G401.6 (cell line): ENCODE measurements around the gene MAPK8IP3.

Source experiments
- FAIRE-seq: peaks from 2 replicates; lab custom pipeline; 2012; peaks lifted over from hg19 to GRCh38; lab: Jason Lieb, UNC

MAPK8IP3 gene

DNA sequence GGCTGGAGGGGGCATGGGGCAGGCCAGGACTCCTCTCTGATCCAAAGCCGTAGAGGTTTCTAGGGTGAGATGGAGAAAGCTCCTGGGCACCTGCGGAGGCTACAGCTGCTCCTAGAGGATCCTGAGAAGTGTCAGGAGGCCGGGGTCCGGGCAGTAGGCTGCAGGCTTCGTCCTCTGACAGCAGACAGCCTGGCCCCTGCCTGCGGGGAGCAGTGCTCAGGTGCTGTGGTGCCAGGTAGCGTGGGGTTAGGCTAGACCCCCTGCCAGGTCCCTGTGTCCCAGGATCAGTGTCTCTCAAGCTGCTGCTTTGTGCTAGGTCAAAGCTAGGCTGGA, 68.4 kb downstream of the MAPK8IP3 start:
- no peak for FAIRE-seq

DNA sequence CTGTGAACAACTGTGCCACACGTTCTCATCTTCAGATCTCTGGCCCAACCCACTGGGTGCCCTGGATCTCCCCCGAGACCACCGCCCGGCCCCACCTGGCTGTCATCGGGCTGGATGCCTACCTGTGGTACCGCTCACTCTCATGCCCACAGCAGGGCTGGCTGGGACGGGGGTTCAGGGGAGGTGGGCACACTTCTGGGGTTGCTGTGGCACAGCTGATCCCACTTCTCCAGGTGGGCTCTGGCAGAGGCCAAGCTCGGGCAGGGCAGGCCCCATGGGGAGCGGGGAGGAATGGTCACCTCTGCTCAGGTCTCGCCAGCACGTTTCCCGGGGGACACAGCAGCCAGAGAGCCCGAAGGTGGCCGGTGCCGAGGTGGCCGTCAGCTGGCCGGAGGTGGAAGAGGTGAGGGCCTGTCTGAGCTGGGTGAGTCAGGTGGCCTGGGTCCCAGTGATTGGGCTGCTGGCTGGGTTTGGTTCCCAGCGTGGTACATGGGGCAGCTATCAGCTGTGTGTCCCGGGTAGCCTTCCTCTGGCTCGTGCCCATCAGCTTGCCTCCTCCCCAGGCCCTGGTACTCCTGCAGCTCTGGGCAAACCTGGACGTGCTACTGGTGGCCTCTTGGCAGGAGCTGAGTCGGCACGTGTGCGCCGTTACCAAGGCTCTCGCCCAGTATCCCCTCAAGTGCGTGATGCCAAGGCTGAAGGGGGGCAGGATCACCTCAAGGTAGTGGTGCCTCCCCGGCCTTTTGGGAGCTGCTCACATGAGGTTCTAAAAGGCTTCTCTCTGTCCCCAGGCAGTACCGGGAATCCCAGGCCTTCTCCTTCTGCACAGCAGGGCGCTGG, 69.2 kb downstream of the MAPK8IP3 start:
- FAIRE-seq = no peak

DNA sequence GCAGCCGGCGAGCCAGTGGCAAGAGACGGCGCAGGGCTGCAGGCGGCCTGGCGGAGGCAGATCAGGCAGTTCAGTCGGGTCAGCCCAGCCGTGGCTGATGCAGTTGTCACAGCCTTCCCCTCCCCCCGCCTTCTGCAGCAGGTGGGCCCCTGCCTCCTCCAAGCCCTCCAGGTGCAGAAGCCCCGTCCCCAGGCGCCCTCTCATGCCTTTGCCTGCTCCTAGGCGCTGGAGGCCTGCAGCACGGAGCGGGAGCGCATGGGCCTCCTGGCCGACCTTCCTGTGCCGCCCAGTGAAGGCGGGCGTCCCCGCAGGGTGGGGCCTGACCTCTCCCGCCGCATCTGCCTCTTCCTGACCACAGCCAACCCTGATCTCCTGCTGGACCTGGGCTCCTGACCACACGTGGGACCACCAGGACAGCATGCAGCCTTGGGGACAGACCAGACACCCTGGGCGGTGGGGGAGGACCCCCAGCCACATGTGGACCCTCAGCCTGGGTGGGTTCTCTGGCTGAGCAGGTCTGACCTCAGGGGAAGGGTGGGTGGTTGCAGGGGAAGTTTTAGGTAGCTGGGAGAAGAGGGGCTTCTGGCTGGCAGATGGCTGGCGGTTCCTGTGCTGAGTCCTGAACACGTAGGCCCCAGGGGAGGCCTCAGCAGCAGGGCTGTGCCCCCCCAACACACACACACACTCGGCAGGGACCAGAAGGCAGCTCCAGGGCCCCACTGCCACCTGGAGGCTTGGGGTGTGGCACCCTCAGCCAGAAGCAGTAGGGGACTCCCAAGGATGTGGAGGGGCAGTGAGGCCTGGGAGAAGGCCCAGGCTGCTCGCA, 70.1 kb downstream of the MAPK8IP3 start:
- FAIRE-seq = no peak

DNA sequence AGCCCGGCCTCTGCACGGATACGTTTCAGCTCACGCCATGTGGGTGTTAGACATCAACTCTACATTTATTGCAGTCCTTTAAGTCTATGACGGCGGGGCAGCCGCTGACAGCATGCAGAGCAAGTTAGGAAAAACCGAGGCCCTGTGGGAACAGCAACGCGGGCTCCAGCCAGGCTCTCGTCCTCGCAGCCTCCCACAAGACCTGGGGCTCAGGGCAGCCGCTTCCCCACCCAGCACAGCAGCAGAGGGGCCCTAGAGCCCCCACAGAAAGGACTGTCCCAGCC, 70.6 kb downstream of the MAPK8IP3 start:
- no peak for FAIRE-seq

DNA sequence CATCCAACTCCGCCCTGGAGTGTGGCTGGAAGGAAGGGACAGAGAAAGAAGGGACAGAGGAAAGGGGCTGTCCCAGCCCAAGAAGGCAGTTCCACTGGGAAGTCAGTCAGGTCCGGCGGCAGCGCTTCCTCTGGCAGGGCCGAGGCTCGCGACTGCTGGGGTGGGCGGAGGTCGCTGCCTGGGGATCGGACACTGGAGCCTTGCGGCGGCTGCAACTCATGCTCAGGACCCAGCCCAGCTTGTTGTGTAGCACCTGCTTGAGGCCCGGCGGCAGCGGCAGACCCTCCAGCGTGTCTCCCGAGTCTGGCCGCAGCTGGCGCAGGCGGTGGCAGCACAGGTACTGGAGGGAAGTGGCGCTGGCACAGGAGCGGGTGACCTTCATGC, 71.0 kb downstream of the MAPK8IP3 start:
- no peak for FAIRE-seq

DNA sequence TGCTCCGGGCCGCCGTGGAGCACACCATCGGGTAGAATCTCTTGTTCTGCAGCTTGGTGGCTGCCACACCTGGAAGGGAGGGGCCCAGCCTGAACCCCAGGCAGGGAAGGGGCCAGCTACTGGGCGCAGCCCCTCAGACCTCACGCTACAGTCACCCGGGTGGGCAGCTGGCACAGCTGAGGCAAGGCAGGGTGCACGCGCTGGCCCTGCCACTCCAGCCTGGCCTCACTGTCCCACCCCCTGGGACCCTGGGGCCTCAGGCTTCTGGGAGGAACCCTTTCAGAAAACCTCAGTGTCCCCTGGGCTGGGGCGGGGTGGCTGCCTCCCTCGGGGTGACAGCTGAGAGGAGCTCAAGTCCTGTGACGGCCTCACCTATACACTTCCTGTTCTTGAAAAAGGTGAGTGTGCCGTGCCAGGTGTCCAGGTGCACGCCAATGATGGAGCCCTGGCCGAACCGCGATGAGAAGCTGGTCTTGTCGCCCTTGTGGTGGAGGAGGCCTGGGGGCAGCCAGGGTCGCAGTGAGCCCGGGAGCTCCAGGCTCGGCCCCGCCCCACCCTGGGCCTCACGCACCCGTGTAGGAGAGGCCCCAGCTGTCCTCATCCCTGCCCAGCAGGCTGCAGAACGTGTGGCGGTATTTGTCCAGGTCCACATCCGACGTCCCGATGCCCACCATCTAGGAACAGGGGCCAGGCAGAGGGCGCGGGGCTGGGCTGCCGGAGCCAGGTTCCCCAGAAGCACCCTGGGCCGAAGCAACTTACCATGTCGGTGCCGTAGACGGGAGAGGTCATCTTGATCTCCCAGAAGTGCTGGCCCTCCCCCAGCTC, 71.6 kb downstream of the MAPK8IP3 start:
- FAIRE-seq = no peak

DNA sequence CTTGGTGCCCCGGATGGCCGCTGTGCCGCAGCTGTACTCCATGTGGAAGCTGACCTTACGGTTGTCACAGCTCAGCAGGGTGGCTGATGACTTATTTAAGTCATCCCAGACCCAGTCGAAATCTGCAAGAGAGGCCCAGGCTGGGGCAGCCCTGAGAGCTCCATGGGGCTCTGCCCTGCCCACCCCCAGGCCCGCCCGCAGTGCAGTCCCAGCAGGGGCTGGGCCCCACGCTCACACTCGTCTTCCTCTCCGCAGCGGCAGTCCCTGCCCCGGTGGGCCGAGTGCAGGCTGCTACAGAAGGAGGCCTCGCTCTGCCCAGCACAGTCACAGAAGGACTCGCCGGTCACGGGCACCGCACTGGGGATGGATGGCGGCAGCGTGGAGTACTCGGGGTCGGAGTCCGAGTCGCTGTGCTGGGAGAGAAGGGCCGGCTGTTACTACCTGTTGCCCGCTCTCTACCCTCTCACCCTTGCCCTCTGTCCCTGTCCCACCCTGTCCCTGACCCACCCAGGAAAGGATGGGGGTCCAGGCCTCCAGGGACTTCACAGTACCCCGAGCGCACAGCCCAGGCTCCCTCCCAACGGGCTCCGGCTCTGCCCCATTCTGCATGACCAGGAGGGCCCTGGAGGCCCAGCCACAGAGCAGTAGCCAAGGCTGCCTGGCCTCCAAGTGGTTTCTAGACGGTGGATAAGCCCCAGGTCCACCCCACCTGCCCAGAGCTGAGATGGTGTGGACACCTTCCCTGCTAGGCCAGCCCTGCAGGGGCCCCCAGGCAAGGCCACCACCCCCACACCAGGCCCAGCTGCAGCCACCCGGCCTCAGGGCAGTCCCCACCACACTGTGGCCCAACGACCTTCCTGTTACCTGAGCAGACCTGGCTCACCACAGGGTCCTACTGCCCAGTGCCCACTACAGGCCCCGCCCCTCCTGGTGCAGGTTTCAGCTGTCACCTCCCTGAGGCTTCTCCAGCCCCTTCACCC, 72.5 kb downstream of the MAPK8IP3 start:
- FAIRE-seq = no peak

DNA sequence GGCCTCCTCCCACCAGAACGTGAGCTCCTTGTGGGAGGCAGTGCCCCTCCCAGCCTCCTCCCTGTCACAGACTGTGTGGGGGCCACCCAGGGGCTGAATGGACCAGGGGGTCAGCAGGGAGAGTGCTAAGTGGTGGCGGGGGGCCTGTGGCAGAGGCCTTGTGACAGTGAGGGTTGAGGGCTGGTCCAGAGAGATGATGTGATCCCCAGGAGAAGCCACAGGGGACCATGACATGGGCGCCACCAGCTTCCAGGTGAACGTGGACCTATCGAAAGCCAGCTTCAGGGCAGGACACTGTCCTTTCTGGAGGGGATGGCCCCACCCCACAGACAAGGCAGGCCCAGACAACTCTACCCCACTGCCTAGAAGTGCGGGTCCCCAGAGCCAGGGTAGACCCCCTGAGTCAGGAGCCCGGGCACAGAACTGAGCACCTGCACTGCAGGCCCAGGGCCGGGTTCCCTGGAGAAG, 73.3 kb downstream of the MAPK8IP3 start:
- FAIRE-seq = no peak

DNA sequence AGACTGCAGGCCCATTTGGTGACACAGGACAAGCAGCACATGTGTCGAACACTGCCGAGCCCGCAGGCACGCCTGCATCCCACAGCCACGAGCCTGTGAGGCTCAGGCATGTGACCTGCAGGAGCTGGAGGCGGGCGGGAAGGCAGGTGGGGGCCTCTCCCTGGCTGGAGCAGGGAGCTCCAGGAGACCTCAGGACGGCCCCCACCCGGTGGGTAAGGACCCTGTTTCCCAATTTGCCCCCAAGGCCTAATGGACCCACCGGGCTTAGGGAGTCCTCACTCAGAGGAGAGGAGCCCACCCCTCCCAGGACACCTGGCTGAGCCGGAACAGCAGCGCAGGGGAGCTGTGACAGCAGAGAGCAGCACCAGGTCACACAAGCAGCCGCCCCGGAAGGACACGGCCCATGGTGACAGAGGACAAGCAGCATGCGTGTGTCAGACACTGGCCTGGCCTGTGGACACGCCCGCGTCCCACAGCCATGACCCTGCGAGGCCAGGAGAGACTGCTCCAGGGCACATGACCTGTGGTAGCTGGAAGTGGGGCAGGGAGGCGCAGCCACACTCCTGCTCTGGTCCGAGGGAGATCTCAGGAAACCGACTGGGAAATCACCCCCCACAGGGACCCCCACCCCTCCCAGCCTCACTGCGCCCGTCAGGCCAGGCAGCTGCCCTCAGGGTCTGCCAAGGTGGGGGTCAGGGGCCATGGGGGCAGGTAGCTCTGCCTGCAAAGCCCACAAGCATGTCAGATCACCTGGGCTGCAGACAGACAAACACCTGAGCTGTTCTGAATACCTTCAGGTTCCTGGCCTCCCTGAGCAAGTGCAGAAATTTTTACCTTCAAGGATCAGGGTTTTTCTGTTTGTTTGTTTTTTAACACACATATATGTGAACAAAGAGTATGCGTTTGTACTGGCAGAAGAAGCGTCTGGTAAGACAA, 74.0 kb downstream of the MAPK8IP3 start:
- no peak for FAIRE-seq

DNA sequence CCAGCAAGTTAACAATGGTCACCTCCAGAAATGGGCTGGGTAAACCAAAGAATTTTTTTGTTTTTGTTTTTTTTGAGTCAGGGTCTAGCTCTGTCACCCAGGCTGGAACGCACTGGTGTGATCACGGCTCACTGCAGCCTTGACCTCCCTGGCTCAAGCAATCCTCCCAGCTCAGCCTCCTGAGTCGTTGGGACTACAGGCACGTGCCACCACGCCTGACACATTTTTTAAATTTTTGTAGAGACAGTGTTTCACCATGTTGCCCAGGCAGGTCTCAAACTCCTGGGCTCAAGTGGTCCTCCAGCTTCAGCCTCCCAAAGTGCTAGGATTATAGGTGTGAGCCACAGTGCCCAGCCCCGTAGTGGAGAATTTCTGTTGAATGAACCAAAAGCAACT, 74.7 kb downstream of the MAPK8IP3 start:
- FAIRE-seq = no peak

DNA sequence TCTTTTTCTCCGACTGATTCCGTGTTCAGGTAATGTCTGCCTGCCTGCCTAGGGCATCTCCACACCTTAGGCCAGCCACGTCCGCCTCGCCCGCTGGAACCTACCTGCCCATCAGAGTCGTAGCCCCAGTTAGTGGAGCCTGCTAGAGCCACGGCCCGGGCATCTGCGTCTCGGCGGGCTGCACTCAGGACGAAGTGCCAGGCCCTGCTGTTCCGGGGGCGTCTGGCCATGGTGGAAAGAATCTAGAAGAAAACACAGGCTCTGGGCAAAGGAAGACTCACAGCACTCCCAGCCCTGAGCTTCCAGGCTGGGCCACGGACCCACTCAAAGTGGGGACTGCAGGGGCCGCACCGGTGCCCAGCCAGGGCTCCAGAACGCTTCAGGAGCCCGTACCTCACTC, 75.3 kb downstream of the MAPK8IP3 start:
- FAIRE-seq = no peak

DNA sequence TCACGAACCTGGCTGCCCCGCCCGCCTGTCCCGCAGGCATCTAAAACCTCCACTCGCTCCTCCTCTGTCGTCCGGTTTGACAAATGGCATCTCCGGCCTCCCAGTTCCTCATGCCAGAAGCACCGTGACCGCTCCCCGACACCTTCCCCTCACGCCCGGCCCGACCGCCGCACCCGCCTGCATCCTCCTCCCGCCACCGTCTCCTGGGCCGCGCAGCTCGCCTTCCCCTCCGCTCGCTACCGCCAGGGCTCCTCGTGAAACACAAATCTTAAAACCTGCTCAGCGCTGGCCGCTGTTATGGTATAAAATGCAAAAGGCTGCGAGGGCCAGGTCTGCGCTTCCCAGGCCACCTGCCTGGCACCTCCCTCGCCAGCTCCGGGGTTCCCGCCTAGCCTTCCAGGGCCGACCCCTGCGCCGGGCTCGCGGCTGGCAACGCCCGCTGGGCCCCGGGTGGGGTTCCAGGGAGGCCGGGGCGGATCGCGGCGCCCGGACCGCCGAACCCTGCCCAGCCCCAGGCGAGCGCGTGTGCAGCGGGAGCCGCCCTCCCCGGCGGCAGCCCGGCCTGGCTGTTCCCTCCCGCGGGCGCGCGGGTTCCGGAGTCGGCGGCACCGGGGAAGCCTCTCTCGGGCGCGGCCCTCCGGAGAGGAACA, 75.9 kb downstream of the MAPK8IP3 start:
- no peak for FAIRE-seq

DNA sequence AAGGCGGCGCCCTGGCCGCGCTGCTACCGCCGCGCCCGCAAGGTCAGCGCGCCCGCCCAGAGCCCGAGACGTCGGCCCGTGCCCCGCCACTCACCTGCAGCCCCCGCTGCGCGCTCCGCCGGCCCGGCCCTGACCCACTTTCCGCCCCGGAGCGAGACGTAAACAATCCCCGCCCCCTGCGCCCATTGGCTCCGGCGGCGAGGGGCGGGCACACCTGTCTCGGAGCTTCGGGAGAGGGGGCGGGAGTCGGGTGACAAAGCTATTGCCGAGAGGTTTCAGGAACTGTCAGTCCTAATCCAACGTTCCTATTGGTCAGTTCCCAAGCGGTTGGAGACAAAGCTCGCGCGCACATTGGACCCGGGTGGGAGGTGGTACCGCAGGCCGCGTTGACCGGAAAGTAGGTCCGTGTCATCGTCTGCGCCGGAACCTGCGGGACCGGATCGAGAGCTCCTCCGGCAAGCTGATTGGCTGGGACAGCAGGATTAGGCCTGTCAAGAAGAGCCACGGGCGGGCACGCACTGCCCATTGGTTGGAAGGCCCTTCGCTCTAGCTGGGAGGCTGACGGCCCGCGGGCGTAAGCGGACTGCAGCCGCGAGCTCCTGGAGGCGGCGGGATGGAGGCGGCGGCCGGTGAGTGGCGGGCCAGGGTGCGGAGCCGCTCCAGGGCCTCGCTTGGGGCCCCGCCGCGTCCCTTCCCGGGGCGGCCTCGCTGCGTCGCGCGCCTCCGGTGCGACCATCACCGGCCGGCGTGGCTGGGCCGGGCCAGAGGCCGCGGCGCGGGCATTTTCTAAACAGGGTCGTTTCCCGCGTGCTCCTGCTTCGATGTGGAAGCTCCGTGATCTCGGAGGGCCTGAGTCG, 76.6 kb downstream of the MAPK8IP3 start, which contains the start of the genes NUBP2 and SPSB3:
Gene NUBP2 (plus strand): TSS at position 553 of the 857 bp plus-strand sequence. CDS start 61 bp downstream, at position 614.
Gene SPSB3 (minus strand): TSS at position 164 of the 857 bp plus-strand sequence. CDS start 1,088 bp downstream, outside the sequence.
- peak; percentile 99 for FAIRE-seq

DNA sequence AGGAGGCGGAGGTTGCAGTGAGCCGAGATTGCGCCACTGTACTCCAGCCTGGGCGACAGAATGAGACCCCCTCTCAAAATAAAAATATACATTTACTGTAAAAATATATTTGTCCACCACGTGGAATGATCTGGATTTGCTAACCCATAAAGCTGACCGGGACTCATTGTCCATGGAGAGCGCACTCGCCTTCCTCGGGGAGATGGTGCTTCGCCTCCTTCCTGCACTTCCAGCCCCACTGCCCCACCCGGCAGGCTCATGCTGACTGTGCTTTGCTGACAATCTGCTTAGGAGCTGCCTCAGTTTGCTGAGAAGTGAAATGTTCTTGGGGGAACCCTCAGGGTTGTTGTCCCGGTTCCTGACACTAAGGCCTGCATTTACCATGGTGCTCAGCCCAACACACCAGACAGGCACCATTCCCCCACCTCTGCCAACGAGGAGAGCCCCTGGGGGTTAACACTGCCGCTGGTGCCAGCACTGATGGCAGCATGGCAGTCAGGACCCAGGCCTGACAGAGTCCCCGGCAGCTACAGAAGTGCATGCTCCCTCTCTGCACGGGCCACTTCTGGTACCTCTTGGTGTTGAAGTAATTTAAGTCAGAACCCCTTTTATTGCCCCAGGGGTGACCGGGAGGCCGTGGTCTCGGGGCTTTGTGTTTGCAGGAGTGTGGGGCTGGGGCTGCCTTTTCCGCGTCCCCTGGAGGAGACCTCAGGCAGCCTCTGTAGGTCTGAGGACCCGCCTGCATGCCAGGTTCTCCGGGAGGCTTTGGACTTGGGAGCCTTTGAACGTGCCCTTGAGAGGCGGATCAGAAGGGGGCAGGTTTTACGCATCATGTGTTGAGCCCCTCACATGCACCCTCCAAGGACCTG, 79.2 kb downstream of the MAPK8IP3 start:
- no peak for FAIRE-seq

DNA sequence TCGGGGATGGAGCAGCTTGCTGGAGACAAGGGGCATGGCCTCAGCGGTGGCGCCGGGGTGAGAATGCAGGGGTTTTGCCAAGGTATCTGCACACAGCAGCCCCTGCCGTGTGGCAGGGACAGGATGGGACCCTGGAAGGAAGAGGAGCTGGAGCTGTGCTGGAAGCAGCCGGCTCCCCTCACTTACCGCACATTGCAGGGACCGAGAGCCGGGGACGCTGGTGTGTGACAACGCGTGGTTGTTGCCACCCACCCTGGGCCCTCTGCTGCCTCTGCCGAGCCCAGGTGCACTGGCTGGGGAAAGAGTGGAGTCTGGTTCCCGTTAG, 79.8 kb downstream of the MAPK8IP3 start:
- no peak for FAIRE-seq

DNA sequence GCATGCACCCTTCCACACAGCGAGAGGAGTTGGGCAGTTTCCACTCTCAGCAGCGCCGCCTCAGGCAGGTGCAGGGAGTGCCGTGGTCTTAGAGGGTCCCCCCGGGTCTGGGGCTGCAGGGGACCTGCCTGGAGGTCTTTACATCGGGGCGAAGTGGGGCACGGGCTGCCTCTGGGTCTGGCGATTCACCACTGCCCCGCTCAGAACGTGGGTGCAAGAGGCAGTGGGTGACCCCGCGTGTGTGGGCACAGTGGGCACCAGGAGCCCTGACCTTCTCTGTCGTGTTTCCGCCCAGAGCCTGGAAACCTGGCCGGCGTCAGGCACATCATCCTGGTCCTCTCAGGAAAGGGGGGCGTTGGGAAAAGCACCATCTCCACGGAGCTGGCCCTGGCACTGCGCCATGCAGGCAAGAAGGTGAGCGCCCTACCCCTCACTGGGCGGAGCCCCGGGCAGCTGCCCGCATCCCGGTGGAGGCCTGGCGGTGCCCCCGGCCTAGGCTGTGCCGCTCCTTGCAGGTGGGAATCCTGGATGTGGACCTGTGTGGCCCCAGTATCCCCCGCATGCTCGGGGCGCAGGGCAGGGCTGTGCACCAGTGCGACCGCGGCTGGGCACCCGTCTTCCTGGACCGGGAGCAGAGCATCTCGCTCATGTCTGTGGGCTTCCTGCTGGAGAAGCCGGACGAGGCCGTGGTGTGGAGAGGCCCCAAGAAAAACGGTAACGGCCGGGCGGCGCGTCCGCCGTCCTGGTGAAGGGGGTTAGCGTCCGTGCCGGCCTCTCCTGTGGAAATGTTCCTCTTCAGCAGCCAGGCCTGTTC, 80.5 kb downstream of the MAPK8IP3 start:
- FAIRE-seq = no peak

DNA sequence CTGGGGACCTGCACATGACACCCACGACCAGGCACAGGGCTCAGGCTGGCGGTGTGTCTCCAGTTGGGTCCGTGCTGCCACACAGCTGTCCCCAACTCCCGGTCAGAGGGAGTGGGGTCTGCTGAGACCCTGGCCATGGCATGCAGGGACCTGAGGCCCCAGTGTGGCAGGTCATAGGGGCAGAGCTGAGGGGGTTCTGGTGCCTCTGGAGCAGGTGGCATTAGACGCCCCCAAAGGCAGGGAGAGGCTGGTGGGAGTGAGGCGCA, 81.0 kb downstream of the MAPK8IP3 start:
- no peak for FAIRE-seq
